RPMI7951 (cell line): Measurements from ENCODE around the gene PNRC2. TPM values are rescaled to one million over a fixed set of nuclear protein-coding genes. Genes with fewer than 3 reads are reported as not detected.
A peak's percentile ranks its signal among the peaks of the same experiment; 100 is the strongest.

Experiments used
- DNase-seq: peaks from one replicate; pipeline ENCODE4 v3.0.0-alpha.2; 2012; ENCODE audit warnings: low read depth
- total RNA-seq: library from RNA; depleted of rRNA; stranded (reverse); fragments of >200 nt; shearing (Covaris generic); gene quantifications from 2 replicates; pipeline ENCODE4 v1.2.3, GENCODE V29; 2014; rRNA removed

PNRC2 gene, protein sequence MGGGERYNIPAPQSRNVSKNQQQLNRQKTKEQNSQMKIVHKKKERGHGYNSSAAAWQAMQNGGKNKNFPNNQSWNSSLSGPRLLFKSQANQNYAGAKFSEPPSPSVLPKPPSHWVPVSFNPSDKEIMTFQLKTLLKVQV
- 111 and 115 TPM in 2 replicates for total RNA-seq

DNA sequence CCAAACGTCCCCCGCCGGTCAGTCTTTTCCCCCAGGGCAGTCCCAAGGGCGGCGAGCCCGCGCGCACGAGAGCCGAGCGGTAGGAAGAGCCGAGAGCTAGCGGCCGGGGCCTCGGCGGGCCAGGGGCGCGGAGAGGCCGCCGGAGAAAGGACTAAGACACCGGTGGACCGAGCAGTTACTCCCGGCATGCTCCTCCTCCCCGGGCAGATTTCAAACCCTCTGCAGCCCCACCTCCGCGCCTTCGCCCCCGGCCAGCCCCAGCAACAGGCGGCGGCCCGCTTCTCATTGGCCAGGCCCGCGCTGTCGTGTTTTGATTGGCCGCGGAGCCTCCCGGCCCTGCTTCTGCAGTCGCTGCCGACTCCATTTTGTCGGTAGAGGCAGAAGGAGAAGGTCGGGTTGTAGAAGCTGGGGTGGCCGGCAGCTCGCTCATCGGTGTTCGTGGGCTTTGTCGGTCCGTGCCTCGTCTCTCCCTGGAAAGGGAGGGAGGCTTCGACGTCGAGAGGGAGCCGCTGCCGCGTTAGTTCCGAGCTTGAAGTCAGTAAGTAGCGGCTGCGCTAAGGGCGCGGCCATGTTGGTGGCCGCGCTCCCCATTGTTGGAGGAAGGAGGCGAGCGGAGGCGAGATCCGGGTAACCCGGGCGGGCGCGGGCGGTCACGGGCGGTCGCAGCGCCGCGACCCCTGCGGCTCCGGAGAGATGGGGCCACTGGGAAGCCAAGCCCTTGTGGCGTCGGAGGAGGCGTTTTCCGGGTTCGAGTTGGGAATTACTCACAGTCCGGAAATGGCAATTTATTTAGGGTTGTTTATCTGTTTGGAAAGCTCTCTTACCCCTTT is at the start of gene PNRC2:
Gene PNRC2 (plus strand): TSS at position 368 of the 830 bp plus-strand sequence. CDS start 1,630 bp downstream, outside the sequence.
- peak; percentile 96 for DNase-seq

DNA sequence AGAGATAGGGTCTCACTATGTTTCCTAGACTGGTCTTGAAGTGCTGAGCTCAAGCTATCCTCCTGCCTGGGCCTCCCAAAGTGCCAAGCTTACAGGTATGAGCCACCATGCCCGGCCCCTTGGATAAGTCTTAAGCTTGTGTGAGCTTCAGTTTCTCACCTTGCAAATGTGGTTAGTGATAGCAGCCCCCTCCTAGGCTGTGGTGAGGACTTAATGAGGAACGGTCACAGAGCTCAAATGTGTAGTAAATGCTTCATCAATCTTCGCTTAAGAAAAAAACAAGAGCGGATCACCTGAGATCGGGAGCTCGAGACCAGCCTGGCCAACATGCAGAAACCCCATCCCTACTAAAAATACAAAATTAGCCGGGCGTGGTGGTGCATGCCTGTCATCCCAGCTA is 49.5 kb upstream of the PNRC2 start:
- DNase-seq = no peak

DNA sequence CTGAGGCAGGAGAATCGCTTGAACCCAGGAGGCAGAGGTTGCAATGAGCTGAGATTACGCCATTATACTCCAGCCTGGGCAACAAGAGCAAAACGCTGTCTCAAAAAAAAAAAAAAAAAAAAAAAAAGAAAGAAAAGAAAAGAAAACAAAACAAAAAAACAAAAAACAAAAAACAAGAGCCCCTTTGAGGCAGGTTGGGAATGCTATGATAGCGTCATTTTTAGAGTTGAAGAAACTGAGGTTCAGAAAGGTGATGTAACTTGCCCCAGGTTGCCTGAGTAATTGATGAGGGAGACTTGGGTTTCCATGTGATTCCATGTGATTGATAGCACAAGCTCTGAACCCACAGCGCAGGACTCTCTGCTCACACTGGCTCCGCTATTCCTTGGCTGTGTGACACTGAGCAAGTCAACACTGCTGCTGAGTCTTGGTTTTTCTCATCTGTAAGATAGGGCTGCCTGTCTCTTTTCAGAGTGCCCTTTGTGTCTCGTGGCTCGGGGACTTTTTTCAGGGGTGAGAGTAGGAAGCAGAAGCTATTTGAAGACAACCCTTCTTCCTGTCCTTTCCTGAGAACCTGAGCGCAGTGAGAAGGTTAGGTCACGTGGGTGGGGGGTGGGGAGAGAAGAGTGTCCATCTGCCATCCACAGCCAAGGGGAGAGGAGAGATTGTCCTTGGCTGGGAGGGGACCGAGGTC is 48.9 kb upstream of the PNRC2 start:
- no peak for DNase-seq

DNA sequence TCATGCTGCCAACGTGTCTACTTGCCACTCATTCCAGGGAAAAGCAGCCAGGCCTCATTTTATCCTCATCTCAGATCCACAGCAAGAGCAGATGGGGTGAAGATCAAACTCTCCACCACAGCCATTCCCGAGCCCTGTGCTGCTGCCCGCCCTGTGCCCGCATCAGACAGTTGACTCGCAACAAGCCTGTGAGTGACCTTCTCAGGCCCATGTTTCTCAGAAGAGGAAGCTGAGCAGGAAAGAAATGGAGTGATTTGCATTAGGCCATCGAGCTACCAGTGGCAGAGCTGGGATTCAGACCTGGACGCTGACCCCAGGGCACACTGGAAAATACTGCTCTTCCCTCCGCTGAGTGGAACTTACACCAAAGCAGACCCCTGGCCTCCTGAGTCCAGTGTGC is 47.7 kb upstream of the PNRC2 start:
- no peak for DNase-seq

DNA sequence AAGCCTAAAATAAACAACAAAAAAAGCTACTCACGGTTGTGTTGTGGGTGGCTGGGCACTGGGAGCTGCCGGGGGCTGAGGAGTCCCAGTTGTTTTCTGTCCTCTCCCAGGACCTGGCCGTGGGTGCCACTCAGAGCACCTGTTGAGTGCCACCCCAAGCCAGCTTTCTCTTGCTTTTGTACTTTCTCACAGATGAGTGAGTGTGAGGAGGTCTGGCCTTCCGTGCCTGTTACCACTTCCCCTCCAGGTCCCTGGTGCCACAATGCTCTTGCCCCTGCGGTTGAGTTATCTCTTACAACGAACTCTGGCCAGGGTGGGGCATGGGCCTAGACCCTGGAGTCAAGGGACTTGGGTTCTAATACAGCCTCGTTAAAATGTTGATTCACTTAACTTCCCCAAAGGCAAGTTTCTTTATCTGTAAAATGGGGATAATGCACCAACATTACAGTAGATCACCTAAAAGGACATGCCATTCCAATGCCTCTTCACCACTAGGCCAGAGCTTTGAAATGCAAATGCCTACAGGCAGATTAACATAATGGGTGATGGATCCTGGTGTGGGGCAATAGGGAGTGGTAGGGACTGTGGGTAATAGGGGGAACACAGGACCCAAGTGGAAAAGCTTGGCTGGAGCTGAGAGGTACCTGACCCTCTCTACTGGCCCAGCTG is 46.3 kb upstream of the PNRC2 start, which contains the start of gene CNR2:
Gene CNR2 (minus strand): TSS at position 151 of the 669 bp plus-strand sequence. CDS start 37,745 bp downstream, outside the sequence.
- no peak for DNase-seq

DNA sequence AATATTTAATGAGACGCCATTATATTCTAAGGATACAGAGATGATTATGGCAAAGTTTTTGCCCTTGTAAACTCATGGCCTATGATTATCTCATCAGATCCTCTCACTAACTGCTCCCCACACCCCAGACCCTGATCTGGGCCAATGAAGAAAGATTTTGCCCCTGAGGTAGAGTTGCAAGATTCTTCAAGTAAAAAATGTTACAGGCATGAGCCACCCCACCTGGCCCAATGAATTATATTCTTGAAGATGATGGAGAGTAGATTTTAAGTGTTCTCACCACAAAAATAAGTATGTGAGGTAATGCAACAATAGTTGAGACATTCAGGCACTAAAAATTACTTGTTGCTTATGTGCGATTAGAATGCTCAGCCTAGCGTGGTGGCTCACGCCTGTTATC is 44.7 kb upstream of the PNRC2 start:
- DNase-seq = no peak

DNA sequence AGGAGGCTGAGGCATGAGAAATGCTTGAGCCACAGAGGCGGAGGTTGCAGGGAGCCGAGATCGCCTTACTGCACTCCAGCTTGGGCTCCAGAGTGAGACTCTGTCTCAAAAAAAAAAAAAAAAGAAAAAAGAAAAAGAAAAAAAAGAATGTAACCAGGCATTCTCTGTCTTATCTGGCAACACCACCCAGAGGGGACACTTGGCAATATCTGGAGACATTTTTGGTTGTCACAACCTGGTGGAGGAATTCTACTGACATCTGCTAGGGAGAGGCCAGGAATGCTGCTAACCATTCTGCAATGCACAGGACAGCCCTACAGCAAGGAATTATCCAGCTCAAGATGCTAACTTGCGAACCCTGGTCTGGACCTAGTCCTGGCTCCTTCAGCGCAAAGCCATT is 44.2 kb upstream of the PNRC2 start:
- DNase-seq = no peak

DNA sequence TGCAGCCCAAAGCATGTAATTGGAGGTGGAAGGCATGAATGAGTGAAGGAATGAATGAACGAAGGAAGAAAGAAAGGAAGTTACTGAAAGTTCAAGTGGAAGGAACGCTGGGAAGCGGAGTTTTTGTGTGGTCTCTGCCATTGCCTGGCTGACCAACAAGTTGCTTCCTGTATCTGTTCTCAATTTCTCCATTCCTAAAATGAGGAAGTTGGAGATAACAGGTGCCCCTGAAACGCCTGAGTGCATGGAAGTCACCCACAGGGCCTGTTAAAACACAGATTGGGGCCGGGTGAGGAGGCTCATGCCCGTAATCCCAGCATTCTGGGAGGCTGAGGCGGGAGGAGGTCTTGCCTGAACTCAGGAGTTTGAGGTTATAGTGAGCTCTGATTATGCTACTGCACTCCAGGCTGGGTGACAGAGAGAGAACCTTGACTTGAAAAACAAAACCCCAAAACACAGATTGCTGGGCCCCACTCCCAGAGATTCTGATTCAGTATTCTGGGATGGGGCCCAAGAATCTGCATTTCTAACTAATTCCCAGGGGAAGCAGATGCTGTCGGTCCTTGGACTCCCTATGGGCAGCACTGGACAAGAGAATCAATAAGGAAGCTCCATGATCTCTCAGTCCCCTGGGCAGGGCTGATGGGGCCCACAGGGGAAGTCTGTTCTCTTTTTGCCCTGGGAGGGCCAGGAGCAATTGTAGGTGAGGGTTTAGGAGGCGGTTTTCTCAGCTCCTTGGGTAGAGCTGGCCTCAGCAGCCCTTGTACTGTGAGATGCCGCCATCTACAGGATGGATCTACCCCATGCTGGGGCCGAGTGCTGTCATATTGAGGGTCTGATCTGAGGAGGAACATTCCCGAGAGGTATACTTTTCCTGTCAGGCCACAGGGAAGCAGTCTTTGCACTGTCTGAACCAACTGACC is 43.2 kb upstream of the PNRC2 start:
- DNase-seq = peak; percentile 69

DNA sequence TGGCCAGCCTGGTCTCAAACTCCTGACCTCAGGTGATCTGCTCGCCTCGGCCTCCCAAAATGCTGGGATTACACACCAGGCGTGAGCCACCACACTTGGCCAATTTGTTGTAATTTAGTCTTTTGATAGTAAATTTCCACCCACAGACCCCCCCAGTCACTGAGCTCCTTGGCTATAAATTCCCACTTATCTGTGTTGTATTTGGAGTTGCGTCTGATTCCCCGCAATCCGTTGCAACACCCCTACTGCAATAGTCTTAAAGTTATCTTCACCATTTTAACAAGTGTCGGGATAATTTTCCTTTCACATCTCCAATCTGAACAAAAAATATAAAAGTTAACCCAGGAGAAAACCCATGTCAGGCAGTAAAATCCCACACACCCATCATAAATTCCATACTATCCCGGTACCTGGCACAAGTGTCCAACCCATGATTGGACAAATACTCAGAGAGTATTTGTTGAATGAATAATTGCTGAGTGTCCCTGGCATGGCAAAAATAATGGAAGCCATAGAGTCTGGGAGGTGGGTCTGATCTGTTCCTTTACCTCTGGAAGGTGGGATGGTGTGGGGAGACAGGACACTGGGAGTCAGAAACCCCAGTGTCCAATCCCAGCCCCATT is 37.2 kb upstream of the PNRC2 start:
- no peak for DNase-seq

DNA sequence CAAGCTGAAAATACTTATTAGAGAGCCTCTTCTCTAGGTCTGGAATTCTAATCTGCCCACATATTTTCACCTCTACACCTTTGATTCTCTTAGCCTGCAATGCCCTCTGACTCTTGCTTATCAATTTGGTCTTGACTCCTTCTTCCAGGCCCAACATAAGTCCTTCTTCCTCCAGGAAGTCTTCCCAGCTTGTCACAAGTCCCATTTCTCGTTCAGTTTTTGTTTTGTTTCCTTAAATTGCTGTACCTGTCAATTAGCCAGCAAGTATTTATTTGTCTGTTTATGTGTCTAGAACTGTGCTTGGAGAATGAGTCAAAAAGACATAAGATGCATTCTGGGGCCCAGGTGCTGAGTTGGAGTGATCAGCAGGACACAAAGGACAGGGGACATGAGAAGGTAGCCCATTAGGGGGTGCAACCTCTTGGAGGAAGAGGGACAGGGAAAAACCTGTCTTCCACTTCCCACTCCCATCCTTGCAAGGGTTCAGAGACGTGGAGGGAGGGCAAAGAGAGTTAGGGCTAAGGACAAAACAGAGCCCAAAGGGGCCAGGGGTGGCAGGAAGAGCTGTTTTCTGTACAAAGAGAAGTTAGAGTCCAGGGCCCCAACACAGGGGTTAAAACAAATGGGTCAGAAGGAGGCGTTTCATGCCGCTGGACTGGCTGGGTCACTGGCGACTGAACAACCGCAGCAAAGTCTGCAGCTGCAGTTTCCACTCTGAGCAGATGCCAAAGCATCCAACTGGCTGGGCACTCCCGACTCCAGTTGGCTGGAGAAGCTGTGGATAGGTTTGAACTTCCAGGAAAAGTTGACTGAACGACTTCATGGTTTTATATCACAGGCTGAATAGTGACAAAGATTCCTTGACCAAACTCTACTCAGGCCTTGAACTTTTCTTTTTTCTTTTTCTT is 35.8 kb upstream of the PNRC2 start:
- no peak for DNase-seq

DNA sequence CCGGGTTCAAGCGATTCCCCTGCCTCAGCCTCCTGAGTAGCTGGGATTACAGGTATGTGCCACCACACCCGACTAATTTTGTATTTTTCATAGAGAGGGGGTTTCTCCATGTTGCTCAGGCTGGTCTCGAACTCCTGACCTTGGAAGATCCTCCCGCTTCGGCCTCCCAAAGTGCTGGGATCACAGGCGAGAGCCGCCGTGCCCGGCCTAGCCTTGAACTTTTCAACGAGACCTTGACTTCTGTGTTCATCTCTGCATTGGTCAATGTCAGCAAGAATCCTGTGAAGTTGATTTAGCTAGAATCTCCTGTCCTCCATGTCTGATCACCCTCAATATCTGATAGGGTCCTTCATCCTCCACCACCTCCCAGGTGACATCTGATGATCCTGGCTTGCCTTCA is 35.0 kb upstream of the PNRC2 start:
- DNase-seq = no peak

DNA sequence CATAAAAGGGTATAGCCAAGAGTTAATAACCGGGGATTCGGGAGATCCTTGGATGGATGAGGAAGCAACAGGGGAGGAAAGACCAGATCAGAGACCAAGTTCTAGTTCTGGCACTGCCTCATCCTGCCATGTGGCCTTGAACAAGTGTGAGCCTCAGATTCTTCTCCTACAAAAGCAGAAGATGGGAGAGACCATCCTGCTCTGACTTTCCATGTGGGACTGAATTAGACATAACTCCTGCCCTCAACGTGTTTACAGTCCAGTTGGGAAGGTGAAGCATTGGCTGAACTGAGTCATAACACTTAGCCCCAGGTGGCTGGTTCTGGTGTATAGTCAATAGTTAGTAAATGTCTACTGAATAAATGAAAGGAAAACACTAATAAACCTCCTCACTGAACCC is 34.3 kb upstream of the PNRC2 start:
- DNase-seq = no peak

DNA sequence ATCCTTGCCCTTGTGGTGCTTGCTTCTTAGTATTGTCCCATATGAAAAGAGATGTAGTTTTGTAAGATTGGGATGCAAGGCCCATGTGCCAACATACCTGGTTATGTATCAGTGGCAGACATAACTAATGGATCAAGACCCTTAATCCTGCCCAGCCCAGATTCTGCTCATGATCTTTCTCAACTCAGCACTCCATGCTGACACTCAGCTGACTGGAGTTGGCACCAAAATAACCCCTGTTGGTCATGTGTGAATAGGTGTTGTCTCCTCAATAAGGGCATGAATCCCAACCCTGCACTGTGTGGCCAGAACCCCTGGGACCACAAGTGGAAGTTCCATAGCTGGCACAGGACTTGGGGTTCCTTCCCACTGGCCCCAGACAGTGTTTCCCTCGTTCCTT is 32.5 kb upstream of the PNRC2 start:
- no peak for DNase-seq

DNA sequence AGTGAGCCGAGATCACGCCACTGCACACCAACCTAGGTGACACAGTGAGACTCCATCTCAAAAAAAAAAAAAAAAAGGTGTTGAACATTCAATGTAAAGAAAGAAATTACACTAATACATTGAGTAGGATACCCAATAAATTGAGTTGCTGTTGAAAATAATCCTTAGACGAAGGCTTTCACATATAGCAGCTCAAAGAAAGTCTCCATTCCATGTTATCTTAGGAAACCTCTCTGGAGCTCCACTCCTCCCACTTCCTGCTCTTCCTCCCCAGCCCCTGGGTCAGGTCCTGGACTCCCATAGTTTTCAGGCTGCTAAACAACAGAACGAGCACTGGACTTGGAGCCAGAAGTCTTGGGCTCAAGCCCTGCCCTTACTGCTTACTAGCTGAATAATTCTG is 30.8 kb upstream of the PNRC2 start:
- DNase-seq = no peak

DNA sequence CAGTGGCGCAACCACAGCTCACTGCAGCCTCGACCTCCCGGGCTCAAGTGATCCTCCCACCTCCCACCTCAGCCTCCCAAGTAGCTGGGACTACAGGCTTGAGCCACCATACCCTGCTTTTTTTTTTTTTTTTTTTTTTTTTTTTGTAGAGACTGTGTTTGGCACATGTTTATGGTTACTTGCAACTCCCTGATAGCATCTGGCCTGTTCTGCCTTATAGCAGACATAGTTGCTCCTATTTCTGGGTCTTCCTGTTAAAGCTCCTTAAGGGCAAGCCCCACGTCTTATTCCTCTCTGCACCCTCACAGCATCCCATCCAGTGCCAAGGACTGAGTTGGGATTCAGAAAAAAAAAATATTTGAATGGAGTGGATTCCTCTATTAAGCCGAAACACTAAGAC is 29.4 kb upstream of the PNRC2 start:
- DNase-seq = no peak

DNA sequence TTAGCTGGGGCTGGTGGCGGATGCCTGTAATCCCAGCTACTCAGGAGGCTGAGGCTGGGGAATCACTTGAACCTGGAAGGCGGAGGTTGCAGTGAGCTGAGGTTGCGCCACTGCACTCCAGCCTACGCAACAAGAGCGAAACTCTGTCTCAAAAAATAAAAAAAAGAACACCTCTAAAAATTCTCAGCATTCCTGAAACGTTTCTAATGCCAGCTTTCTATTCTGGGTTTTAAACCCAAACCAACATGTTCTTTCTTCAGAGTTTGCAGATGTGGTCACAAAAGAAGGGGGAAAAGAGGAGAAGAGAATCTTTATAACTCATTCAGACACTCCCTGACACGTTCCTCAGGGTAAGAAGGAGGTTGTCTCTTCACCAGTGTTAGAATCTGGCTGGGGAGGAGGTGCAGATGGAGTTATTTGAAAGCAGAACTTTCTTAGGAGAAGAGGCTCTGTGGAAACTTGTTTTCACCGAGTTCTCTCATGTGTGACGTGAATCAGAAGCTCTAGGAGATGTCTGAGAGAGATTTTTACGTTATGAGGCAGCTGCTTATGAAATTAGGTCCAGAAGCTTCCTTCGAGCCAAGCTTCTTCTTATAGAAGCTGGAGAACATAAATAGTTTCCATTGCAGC is 28.7 kb upstream of the PNRC2 start:
- no peak for DNase-seq

DNA sequence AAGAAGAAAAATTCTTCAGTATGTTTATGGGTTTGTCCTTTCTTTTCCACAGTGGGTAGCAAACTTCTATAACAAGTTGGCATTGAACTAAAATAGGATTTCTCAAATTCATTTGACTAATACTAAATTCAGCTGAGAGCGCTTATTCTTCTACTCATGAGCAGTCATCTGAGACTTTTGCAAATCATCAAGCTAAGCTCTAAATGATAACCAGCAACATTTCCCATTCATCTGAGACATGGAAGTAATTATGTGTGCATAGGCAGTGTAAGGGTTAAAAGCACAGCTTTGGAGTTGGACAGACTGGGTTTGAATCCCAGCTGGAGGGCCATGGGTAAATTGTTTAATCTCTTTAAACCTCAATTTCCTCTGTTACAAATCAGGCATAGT is 28.1 kb upstream of the PNRC2 start:
- DNase-seq = no peak

DNA sequence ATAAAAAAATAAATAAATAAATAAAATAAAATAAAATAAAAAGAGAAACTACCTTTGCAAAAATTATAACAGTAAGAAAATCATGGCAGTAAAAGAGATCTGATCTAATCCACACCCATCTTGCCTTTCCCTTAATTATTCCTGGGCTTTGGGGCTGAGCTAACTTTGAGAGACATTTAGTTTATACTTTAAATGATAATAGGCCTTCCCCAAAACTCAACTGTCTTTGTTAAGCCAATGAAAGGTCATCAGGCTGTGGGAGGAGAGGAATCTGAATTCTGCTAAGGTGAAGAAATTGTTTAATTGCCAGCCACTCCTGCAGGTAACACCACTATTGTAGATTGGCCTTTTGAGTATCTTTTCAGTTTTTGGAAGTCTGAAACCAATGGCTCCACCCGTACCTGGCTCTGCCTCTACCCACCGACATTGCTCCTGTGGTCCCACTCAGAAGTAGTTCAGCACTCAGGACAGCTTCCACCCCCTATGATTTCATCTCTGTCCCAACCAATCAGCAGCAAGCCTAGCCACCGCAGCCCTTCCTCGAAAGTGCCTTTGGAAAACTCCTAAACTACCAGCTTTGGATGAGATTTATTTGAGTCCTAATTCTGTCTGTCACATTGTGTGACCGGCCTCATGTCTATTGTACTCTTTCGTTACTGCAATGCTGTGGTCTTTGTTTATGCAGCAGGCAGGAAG is 23.0 kb upstream of the PNRC2 start:
- peak; percentile 31 for DNase-seq

DNA sequence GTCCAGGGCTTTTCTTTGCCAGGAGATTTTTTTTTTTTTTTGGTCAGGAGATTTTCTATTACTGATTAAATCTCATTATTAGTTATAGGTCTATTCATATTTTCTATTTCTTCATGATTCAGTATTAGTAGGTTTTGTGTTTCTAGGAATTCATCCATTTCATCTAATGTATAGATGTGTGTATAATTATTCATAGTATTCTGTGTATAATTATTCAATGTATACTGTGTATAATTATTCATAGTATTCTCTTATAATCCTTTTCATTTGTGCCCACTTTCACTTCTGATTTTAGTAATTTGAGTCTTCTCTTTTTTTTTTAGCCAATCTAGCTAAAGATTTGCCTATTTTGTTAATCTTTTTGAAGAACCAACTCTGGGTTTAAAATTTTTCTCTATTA is 12.3 kb upstream of the PNRC2 start:
- no peak for DNase-seq
